GM04504 (cell line): ENCODE measurements around the gene YWHAH.
"Not testable (repeated sequence)": the region's sequence is repeated elsewhere in the genome, so short reads cannot be mapped to it uniquely, and the experiment has no call there.

Experiments used
- DNase-seq: peaks from one replicate; pipeline ENCODE4 v3.0.0-alpha.2; 2012; ENCODE audit warnings: low read depth

Gene YWHAH

DNA sequence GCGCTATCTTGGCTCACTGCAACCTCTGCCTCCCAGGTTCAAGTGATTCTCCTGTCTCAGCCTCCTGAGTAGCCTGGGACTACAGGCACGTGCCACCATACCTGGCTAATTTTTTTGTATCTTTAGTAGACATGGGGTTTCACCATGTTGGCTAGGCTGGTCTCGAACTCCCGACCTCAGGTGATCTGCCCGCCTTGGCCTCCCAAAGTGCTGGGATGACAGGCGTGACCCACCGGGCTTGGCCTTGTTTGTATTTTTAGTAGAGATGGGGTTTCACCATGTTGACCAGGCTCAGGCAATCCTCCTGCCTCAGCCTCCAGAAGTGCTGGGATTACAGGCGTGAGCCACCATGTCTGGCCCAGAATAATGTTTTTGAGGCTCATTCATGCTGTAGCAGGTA, 37.6 kb downstream of the YWHAH start:
- DNase-seq = not testable (repeated sequence)

DNA sequence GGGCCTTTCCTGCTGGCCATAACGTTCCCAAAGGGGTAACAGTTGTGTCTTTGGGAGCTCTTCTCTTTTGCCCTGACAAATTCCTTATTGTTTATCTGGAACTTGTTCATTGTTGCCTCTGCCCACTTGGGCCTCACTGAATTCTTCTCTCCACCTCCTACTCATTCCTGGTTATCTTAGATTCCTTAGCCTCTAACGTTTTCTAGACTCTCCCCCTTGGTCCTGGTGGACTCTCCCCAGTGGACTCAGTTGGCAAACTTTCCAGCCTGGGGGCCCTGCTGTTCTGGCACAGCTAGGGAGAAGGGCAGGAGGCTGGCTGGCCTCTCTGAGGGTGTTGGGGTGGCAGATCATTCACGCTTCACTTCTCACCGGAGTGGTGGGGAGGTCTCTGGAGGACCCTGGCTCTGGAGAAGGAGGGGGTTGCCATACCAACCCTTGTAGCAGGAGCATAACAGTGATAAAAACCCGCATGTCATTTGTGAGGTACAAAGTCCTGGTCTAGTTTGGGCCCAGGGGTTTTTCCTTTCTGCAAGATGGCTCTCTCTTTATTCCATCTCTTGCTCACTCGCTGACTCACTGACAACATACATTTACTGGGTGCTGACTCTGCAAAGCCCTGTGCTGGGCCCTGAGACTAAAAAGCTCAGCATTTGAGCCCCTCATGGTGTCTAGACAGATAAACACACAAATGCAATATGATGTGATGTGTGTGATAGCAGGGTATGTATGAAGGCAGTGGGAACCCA, 39.7 kb downstream of the YWHAH start:
- no peak for DNase-seq

GRCh38 chr22:31987218-31987617, 42.9 kb downstream of the YWHAH start:
- no peak for DNase-seq

DNA sequence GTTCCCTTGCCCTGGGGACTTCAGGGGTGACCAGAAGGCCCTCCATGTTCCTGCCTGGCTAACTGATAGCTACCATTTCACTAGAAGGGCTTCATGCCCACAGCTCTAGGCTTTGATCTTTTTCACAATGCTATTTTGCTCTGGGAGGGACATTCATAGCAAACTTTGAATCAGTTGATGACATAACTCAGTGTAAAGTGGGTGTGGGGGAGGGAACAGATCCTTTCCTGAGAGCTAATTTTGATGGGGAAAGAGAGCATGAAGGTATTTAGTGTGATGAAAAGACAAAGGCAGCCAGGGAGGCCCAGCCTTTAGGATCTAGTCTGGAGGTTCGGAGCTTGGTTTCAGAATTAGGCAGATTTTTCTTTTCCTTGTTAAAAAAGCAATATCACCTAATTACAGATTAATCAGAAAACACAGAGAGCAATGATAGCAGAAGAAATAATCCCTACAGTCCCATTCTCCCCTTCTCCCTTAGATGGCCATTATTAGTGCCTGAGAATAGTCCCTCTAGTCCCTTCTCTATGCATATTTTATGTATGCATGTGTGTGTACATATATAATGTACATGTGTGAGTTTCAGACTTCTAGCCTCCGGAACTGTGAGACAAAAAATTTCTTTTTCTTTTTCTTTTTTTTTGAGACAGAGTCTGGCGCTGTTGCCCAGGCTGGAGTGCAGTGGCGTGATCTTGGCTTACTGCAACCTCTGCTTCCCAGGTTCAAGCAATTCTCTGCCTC, 46.9 kb downstream of the YWHAH start:
- no peak for DNase-seq

- DNase-seq = no peak
Observed at GRCh38 chr22:31995046-31995445, 50.7 kb downstream of the YWHAH start.

DNA sequence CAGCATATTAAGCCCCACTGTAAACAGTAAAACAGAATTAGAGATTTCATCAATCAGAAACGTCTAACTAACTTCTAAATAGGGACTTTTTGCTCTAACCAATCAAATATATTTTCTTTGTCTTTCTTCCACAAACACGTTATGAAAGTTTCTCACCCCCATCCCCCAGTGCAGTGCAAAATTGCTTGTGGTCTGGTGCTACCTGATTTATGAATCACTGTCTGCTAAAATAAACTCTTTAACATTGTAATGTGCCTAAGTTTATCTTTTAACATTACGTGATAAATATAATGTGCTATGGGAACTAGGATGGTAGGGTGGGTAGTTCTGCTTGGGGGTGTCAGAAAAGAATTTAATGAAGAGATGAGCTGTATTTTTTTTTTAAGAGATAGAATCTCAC, 51.5 kb downstream of the YWHAH start:
- DNase-seq = no peak

GRCh38 chr22:31998784-31999385, 54.5 kb downstream of the YWHAH start:
- DNase-seq = no peak

- no peak for DNase-seq
Observed at GRCh38 chr22:32000181-32000580, 55.8 kb downstream of the YWHAH start.

DNA sequence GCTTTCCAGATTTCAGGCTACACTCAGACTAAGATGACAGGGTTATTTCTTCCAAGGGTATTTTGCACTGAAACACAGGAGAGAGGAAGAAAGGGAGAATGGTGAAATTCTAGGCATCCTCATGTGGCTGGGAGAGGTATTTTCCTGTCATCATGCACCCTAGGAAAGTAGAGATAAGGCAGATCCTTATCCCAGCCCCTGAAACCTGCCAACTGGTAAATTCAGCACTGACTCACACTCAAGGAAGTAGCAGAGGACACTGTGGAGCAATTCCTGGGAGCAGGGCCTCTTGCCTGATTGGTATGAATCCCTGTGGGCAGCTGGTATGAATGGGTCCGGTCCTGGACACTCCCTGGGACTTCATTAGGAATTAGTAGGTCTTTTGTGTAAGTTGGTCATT, 61.1 kb downstream of the YWHAH start:
- peak; percentile 12 for DNase-seq
